Tibial artery (tissue), 4 donors: ENCODE results near the gene TSPYL4.
A peak's percentile ranks its signal among the peaks of the same experiment; 100 is the strongest.

Experiments used
- DNase-seq, 2 donors: peaks; one replicate each; pipeline ENCODE4 v3.0.0-alpha.2; 2019
- H3K27ac ChIP-seq, 2 donors: fragments of 200-600 bp; sonication (generic) in 1 of 2; 1 replicate in 1 of 2; 2 replicates in 1 of 2; pipeline ENCODE4 v1.5.1; 2018 to 2019; ENCODE audit warnings: mild to moderate bottlenecking in 1 of 2
- H3K27me3 ChIP-seq, 2 donors: fragments of 200-600 bp; sonication (generic) in 1 of 2; one replicate each; pipeline versions ENCODE4 v1.5.1 to v1.6.0; 2016 to 2019
- H3K36me3 ChIP-seq, 3 donors: fragments of 200-600 bp; sonication (generic) in 2 of 3; one replicate each; pipeline ENCODE4 v1.5.1; 2016 to 2019; ENCODE audit warnings: mild to moderate bottlenecking in 2 of 3
- H3K4me1 ChIP-seq, 4 donors: fragments of 200-600 bp; sonication (generic) in 2 of 4; 1 replicate in 3 of 4; 2 replicates in 1 of 4; pipeline ENCODE4 v1.5.1; 2016 to 2019
- H3K4me3 ChIP-seq, 2 donors: fragments of 200-600 bp; sonication (generic) in 1 of 2; 1 replicate in 1 of 2; 2 replicates in 1 of 2; pipeline ENCODE4 v1.5.1; 2018 to 2019; ENCODE audit warnings: mild to moderate bottlenecking in 2 of 2
- H3K9me3 ChIP-seq, 3 donors: fragments of 200-600 bp; sonication (generic) in 1 of 3; one replicate each; pipeline ENCODE4 v1.5.1; 2016 to 2019
- CTCF ChIP-seq, 2 experiments: fragments of 200-600 bp in 1 of 2; fragments of 450-650 bp in 1 of 2; IDR thresholded peaks; one replicate each; pipeline ENCODE4 v1.5.1; 2017 to 2019; ENCODE audit warnings: antibody characterized with exemption in 2 of 2, mild to moderate bottlenecking in 1 of 2, moderate library complexity in 1 of 2
- intact Hi-C: fragments of 100-400 bp; cut with DNase I; formaldehyde crosslinking; loops from one replicate; pipeline ENCODE4 v1.15.0; 2023; ENCODE audit warnings: low total_unique reads

TSPYL4 gene

DNA sequence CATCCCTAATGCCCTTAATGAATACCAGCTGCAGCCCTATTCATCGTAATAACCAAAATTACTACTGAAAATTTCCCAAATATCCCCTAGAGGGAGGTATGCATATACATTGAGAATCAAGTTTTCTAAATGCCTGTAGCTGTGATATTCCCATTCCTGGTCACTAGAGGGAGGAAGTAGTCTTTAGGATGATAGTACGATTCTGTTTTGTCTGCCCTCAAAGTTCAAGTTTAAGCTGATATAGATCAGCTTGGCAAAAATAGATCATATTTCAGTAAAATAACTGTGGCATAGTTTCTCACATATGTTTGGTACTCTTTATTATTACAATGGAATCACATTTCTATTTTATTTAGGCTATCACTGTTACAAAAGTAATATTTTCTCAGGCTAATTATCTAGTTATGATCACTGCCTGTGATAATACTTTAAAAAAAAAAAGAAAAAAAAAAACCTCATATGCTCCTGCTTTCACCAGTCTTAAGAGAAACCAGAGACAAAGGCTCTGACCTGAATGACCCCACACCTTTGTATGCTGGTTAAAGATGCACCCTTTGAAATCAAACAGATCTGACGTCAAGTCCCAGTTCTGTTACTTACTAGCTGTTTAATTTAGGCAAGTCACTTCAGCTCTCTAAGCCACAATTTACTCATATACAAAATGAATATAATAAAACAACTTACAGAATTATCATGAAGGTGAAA, 14.9 kb upstream of the TSPYL4 start:
- no peak overlapping the region for H3K4me3 ChIP-seq
- no peak overlapping the region for H3K27ac ChIP-seq
- peak; percentile 71 to 79 for TF ChIP-seq CTCF (IDR thresholded peaks at IDR 0.05)
- no peak for DNase-seq
- H3K4me1 ChIP-seq, result peaks cover 0 to 6% (median 2%) of the 10 kb centered on the region in 4 donors
- intact Hi-C loops, result no loop called here
- no peaks in the 10 kb centered on the region for H3K9me3 ChIP-seq
- H3K27me3 ChIP-seq, result no peaks in the 10 kb centered on the region
- peaks cover 2 to 37% (median 3%) of the 10 kb centered on the region in 3 donors for H3K36me3 ChIP-seq

GRCh38 chr6:116267836-116268588, 14.1 kb upstream of the TSPYL4 start:
- H3K27ac ChIP-seq, result no peak overlapping the region
- H3K9me3 ChIP-seq, result peaks cover 0 to 3% (median 0%) of the 10 kb centered on the region in 3 donors
- H3K4me1 ChIP-seq, result no peaks in the 10 kb centered on the region
- no peak for TF ChIP-seq CTCF (IDR thresholded peaks at IDR 0.05)
- DNase-seq, result no peak
- H3K36me3 ChIP-seq, result peaks cover 4 to 30% (median 6%) of the 10 kb centered on the region in 3 donors
- H3K4me3 ChIP-seq, result no peak overlapping the region
- H3K27me3 ChIP-seq, result no peaks in the 10 kb centered on the region
- intact Hi-C loops, result no loop called here

DNA sequence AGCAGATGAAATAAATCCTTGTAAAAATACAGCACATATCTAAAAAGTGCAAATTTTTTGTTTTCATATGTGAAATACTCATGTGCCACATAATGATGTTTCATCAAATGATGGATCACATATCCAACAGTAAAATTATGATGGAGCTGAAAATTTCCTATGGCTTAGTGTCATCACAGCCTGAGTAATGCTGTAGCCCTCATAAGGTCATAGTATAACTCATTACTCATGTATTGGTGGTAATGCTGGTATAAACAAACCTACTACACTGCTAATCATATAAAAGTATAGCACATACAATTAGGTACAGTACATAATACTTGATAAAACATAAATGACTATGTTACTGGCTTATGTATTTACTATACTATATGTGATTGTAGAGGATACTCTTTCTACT, 12.9 kb upstream of the TSPYL4 start:
- peaks cover 0 to 3% (median 0%) of the 10 kb centered on the region in 3 donors for H3K9me3 ChIP-seq
- peaks cover 3 to 26% (median 4%) of the 10 kb centered on the region in 3 donors for H3K36me3 ChIP-seq
- intact Hi-C loops, result no loop called here
- no peaks in the 10 kb centered on the region for H3K27me3 ChIP-seq
- no peak for TF ChIP-seq CTCF (IDR thresholded peaks at IDR 0.05)
- H3K4me3 ChIP-seq, result no peak overlapping the region
- no peak overlapping the region for H3K27ac ChIP-seq
- no peak for DNase-seq
- no peaks in the 10 kb centered on the region for H3K4me1 ChIP-seq

DNA sequence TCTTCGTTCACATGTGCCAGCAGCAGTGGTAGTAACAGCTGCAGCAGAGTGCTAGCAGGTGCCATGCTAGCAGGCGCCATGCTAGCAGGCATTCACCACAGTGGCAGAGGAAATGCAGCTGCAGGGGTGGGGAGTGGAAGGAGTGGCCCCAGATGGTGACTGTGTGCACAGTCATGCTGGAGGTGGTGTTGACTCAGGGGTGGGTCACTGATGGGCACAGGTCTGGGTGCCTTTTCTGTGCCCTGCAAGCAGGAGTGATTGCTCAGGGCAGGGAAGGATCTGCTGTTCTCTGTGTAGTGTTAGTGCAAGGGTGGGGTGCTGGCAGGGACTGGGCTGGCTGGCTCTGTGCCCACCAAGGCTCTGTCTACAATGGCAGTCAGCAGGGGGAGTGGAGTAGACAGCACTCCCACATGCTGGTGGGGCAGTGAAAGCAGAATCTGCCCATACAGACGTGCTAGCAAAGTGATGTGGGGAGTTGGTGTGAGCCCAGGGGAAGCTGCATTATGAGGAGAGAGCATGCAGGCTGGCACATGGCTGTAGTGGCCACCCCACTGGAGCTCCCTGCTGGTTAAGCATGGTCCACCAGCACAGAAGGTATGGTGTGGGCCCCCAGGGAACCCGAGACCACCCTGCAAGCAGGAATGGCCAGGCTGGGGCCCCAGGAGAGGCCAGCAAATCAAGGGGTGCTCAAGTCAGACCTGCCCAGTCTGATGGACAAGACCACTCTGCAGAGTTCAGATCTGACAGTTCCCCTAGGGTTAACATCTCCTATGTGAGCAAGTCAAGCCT, 11.4 kb upstream of the TSPYL4 start:
- no peak for TF ChIP-seq CTCF (IDR thresholded peaks at IDR 0.05)
- H3K27ac ChIP-seq, result no peak overlapping the region
- no peak overlapping the region for H3K4me3 ChIP-seq
- H3K36me3 ChIP-seq, result peaks cover 3 to 15% (median 4%) of the 10 kb centered on the region in 3 donors
- peak in 1 of 2 donors; percentile 57 for DNase-seq
- no peaks in the 10 kb centered on the region for H3K27me3 ChIP-seq
- intact Hi-C loops, result no loop called here
- peaks cover 0 to 3% (median 0%) of the 10 kb centered on the region in 3 donors for H3K9me3 ChIP-seq
- no peaks in the 10 kb centered on the region for H3K4me1 ChIP-seq

DNA sequence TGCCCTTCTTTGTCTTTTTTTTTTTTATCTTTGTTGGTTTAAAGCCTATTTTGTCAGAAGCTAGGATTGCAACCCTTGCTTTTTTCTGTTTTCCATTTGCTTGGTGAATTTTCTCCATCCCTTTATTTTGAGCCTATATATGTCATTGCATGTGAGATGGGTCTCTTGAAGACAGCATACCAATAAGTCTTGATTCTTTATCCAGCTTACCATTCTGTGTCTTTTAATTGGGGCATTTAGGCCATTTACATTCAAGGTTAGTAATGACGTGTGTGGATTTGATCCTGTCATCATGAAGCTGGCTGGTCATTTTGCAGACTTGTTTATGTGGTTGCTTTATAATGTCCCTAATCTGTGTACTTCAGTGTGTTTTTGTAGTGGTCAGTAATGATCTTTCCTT, 9.5 kb upstream of the TSPYL4 start:
- no peak overlapping the region for H3K4me3 ChIP-seq
- intact Hi-C loops, result no loop called here
- no peak overlapping the region for H3K27ac ChIP-seq
- H3K27me3 ChIP-seq, result no peaks in the 10 kb centered on the region
- no peak for TF ChIP-seq CTCF (IDR thresholded peaks at IDR 0.05)
- H3K9me3 ChIP-seq, result peaks cover 0 to 3% (median 0%) of the 10 kb centered on the region in 3 donors
- peaks cover 3 to 19% (median 4%) of the 10 kb centered on the region in 3 donors for H3K36me3 ChIP-seq
- DNase-seq, result no peak
- no peaks in the 10 kb centered on the region for H3K4me1 ChIP-seq
